SK-MEL-5 (cell line): ENCODE data around the gene ARHGEF17. TPM values are rescaled to one million over a fixed set of nuclear protein-coding genes. Genes with fewer than 3 reads are reported as not detected.

Source experiments
- DNase-seq: peaks from one replicate; pipeline ENCODE4 v3.0.0-alpha.2; 2016; ENCODE audit warnings: low read depth, low spot score
- in situ Hi-C: cut with HindIII; loops from 2 replicates; pipeline ENCODE4 v1.10.0; 2016; ENCODE audit warnings: low sequenced_read_pairs, high pct_unique_total_duplicates, low pct_unique_long_range_greater_than_20kb
- total RNA-seq: library from RNA; depleted of rRNA; stranded (reverse); fragments of >200 nt; shearing (Covaris generic); gene quantifications from 2 replicates; pipeline ENCODE4 v1.2.3, GENCODE V29; 2014

Gene ARHGEF17
- total RNA-seq, 1 experiment from 2014 or later, result 1.5 TPM

DNA sequence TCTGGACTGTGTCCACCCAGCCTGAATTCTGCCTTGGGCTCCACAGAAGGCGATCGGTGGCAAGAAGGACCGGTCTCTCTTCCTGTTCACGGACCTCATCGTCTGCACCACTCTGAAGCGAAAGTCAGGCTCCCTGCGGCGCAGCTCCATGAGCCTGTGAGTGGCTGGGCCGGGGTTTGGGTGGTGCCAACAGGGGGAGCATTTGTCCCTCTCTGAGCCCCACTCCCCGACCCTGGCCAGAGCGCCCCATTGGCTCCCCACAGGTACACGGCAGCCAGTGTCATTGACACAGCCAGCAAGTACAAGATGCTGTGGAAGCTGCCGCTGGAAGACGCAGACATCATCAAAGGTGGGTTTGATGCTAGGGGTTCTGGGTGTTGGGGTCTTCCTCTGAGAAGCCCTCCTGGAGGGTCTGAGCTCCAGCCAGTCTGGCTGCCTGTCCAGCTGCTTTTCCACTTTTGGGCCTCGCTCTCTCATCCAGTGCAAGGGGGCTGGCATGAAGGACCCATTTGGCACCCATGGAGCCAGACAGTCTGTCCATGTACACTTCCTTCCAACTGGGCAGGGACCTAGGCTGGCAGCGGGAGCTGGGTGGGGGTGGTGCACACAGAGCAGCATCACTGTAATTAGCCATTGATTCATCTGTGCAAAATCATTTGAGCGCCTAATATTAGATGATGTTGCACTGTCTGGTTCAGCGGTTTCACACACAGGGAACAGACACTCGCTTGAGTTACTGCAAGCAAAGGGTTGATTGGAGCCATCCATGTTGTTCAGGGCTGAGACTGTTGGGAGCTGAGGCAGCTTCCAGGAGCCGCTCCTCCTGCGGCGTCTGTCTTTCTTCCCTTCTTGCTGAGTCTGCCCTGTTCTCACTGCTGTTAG, 49.1 kb downstream of the ARHGEF17 start:
- in situ Hi-C loops, result no loop called here
- DNase-seq, result no peak

DNA sequence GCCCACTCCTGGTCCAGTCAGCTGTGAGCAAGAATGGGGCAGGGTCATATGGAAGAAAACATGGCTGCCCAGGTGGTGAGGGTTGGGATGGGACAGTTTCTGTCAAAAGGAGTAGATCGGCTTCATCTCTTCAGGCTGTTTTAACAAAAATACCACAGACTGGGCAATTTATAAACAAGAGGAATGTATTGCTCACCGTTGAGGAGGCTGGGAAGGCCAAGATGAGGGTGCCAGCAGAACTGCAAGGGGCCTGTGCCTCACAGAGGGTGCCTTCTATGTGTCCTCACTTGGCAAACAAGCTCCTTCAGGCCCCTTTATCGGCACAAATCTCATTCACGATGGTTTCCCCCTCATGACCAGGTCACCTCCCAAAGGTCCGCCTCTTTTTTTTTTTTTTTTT, 50.0 kb downstream of the ARHGEF17 start:
- in situ Hi-C loops, result no loop called here
- no peak for DNase-seq

DNA sequence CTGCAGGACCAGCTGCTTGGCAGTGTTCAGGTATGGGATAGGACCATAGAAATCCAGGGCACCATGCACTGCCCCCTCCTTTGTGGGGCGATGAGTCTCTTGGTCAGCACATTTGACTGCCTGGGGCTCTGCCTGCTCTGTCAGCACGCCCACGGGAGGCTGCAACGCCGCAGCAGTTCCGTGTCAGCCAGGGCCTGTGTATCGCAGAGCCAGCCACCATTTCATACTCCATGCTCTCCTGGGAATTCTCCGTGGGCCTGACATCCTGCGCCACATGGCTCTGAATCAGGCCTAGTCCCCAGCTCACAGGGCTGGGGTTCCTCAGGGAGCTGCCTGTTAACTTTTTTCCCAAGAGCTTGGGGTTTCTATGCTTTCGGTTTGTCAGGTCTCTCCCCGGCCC, 51.3 kb downstream of the ARHGEF17 start:
- in situ Hi-C loops, result no loop called here
- DNase-seq, result no peak

DNA sequence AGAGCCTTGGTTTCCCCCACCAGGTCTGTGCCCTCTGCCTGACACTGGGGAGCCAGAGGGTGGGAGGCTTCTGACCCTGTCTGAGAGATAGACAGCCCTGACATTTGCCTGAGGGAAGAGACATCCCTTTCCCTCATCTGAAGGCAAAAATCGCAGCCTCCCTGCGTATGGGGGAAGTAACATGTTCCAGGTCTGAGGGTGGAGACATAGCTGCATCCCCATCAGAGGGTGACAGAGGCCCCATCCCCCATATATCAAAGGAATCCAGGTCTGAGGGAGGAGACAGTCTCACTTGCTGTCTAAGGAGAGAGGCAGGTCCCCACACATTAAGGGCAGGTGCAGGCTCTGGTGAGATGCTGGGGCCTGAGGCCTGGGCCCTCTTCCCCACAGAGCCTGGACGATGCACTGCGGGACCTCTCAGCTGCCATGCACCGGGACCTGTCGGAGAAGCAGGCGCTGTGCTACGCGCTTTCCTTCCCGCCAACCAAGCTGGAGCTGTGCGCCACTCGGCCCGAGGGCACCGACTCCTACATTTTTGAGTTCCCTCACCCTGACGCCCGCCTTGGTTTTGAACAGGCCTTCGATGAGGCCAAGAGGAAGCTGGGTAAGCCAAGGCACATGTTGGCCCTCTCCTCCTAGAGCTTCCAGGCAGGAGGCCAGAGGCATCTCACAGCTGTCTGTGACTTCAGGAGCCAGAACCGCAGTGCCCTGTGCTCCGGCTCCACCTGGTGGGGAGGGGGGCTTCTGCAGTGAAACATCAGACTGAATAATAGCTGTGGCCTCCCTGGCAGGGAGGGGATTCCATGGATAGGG, 52.1 kb downstream of the ARHGEF17 start:
- DNase-seq, result peak; percentile 65
- in situ Hi-C loops, result no loop called here

DNA sequence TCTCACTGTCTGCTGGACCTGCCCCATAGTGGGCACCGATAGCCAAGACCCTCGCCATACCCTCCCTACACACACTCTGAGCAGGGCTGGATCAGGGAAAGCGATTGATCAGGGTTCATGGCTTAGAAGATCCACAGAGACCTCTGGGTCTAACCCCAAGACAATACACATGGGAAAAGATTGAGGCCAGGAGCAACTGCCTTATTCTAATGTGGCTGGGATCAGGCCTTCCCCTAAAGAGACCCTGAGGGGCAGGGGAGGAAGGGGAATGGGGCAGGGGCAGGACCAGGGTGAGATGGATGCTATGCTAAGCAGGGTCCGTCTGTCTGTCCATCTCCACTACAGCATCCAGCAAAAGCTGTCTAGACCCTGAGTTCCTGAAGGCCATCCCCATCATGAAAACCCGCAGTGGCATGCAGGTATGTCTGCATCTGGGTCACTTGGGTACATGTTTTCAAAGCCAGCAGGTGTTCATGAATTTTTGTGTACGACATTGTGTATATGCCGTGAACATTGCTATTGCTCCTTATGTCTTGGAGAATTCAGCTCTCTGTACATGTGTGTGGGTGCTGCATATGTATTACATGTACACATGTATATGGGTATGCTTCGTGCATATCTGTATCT, 52.8 kb downstream of the ARHGEF17 start:
- in situ Hi-C loops, result no loop called here
- no peak for DNase-seq

DNA sequence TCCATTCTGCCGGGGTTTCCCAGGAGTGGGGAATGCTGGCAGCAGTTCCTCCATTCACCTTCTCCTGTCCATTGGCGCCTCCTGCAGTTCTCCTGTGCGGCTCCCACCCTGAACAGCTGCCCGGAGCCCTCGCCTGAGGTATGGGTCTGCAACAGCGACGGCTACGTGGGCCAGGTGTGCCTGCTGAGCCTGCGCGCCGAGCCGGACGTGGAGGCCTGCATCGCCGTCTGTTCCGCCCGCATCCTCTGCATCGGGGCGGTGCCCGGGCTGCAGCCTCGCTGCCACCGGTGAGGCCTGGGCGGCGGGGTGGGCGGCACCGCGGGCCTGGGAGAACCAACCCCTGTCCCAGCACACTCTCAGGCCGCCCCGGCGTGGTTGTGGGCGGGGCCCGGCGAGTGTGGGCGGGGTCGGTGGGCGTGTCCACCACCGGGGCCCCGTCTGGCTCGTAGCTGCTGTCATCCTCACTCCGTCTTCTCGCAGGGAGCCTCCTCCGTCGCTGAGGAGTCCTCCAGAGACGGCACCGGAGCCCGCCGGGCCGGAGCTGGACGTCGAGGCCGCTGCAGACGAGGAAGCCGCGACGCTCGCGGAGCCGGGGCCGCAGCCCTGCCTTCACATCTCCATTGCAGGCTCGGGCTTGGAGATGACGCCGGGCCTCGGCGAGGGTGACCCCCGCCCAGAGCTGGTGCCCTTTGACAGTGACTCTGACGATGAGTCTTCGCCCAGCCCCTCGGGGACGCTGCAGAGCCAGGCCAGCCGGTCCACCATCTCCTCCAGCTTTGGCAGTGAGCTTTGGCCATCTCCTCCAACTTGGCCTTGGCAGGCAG, 54.1 kb downstream of the ARHGEF17 start:
- in situ Hi-C loops, result no loop called here
- DNase-seq, result peak; percentile 22

DNA sequence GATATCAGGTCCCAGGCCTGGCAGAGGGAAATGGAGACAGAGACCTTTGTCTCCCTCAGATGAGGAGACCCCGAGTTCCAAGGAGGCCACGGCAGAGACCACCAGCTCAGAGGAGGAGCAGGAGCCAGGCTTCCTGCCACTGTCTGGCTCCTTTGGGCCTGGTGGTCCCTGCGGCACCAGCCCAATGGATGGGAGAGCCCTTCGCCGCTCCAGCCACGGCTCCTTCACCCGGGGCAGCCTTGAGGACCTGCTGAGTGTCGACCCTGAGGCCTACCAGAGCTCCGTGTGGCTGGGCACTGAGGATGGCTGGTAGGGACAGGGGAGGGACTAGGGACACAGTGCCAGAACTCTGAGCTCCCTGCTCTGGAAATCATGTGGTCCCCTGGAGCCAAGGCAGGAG, 55.1 kb downstream of the ARHGEF17 start:
- DNase-seq, result no peak
- in situ Hi-C loops, result no loop called here

DNA sequence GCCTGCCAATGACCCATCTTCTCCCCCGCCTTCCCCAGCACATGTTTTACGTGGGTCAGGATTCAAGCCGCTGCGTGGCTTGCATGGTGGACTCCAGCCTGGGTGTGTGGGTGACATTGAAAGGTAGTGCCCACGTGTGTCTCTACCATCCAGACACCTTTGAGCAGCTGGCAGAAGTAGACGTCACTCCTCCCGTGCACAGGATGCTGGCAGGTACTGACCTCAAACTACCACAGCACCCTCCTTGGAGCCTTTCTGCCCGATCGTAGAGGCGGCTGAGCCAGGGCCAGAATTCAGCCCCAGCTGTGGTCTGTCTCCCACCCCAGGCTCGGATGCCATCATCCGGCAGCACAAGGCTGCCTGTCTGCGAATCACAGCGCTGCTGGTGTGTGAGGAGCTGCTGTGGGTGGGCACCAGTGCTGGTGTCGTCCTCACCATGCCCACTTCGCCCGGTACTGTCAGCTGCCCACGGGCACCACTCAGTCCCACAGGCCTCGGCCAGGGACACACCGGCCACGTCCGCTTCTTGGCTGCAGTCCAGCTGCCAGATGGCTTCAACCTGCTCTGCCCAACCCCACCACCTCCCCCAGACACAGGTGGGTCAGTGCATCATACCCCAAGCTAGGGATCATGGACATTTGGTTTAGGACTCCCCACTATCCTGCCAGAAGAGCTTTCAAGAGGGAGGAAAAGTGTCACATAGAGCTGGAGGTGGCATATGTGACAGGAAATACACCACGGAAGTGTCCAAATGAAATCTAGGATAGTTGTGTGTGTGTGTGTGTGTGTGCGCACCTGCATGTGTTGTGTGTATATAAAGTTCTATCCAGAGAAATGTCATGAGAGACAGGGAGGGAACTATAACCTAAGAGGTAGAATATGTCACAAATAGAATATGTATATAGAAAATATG, 57.5 kb downstream of the ARHGEF17 start:
- in situ Hi-C loops, result no loop called here
- DNase-seq, result no peak

DNA sequence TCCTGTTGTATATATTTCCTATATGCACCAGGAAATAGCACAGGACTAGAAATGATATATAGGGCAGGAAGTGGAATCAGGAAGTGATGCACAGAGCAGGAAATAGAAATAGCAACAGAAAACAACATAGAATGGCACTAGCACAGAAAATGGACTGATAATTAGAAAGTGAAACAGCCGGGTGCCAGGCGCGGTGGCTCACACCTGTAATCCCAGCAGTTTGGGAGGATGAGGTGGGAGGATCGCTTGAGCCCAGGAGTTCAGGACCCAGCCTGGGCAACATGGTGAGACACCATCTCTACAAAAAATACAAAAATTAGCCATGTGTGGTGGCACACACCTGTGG, 58.2 kb downstream of the ARHGEF17 start:
- in situ Hi-C loops, result no loop called here

DNA sequence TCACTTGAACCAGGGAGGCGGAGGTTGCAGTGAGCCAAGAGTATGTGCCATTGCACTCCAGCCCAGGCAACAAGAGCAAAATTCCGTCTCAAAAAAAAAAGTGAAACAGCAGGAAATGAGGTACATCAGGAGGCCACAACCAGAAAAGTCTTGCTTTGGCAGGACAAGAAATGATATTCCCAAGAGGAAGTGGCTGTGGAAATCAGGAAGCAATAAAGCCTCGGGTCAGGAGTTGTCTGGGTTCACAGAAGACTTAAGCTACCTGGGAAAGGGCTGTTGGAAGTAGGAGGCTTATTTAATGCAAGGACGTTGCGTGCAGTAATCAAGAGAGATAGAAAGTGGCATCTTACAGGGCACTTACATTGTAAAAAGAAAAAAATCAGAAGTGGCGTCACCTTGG, 58.9 kb downstream of the ARHGEF17 start:
- no peak for DNase-seq
- in situ Hi-C loops, result no loop called here

More for the DNA sequence above, 58.2 kb downstream of the ARHGEF17 start:
- DNase-seq, result no peak

DNA sequence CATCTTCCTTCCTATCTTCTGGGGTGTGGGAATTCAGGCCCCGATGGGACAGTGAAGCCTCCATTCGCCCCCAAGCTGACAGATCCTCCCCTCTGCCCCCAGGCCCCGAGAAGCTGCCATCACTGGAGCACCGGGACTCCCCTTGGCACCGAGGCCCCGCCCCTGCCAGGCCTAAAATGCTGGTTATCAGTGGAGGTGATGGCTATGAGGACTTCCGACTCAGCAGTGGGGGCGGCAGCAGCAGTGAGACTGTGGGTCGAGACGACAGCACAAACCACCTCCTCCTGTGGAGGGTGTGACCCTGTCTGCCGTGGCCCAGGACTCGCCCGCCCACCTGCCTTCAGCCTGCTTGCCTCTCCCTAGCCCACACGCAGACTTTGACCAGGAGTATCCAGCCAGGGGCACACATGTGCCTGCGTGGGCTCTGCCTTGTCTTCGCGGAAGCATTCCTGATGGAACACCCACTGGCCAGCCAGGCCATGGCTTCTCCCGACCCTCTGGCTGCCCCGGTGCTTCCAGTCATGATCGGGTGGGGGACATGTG, 59.5 kb downstream of the ARHGEF17 start:
- in situ Hi-C loops, result no loop called here
- DNase-seq, result no peak

DNA sequence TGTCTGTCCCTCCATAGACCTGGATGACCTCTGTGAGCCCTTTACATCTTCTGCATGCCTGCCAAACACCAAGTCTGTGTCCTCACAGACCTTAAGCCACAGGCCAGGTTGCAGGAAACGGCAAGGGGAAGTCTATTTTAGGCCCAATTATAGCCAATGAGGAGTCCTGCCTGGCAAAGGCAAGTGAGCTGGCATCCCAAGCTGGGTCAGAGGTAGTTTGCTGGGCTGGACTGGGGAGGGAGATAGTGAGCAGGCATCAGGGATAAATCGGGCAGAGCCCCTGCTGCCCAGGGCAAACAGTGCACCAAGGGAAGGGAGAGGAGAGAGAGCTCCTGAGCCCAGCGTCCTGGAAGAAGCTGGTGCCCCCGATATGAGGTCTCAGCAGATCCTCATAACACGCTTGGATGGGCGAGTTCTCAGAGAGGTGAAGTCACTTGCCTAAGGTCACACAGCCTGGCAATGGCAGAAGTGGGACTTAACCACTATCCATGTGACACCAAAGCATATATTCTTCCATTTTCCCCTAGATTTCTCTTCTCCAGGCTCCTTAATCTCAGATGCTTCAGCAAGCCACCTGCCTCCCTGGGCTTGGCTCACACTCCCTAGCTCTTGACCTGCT, 64.4 kb downstream of the ARHGEF17 start:
- in situ Hi-C loops, result no loop called here
- DNase-seq, result peak; percentile 80

DNA sequence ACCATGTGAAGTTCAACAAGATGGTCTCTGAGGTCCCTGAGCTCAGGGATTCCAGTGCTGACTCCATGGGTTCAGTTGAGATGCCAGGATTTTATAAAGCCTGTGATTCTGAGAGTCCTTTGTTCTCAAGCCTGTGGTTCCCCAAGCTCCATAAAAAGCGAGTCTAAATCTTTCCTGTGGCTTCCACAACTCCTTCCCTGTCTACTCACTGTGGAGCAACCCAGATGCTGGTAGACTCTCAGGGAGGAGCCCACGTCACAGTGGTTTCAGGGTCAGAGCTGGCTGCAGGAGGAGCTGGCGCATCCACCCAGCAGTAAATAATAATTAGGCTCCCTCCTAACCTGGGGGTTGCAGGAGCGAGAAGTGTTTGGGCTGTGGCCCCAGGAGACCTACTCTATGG, 66.1 kb downstream of the ARHGEF17 start:
- in situ Hi-C loops, result no loop called here
- peak; percentile 63 for DNase-seq

DNA sequence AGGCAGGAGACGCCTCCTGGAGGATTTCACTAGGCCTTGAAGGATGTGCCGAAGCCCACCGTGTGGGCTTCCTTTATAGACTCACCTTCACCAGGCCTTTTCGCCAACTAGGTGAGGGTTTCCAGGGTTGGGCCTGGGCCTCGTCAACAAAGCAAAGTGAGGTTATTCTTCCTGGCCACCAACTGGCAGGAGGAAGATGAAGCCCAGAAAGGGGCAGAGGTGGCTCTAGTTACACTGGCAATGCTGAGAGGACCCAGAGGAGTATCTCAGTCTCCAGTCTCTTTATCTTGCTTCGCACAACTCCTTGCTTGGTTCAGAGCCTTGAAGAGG, 67.7 kb downstream of the ARHGEF17 start:
- in situ Hi-C loops, result no loop called here
- DNase-seq, result no peak

DNA sequence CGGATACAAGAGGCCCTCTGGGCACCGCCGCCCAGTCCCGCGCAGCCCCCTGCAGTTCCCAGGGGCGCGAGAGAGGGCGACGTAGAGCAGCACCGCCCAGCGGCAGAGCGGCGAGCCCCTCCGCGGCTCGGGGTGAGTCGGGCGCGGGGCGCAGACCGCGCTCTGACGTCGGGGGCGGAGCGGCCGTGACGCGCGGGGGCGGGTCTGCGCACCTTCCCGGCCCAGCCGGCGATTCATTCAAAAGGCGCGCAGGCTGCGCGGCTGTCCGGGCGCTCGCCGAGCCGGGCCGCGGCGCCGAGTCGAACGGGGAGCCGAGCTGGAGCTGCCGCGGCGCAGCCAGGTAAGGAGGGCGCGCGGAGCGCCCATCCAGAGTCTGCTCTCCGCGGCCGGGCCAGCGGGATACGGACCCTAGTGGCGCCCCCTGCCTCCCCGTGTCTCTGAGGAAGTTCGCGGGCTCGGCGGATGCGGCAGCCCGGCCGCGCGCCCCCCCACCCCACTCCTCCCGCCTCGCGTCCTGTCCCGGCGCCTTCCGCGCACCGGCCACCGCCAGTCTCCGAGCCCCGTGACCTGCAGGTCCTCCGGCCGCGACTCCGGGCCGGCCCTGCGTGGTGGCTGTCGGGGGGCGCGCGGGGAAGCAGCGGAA, 68.2 kb downstream of the ARHGEF17 start, which contains the start of gene RELT:
Gene RELT (plus strand): TSS at position 240 of the 643 bp plus-strand sequence. CDS start 12,738 bp downstream, outside the sequence.
- in situ Hi-C loops, result no loop called here
- peak; percentile 92 for DNase-seq
